HG02642 (cell line): ENCODE measurements around the gene PGAM2.
"Not testable (repeated sequence)": the region's sequence is repeated elsewhere in the genome, so short reads cannot be mapped to it uniquely, and the experiment has no call there.

Source experiments
- ATAC-seq: cut with Tn5 transposase; IDR thresholded peaks from one replicate; pipeline ENCODE4 v1.9.1; 2021; ENCODE audit warnings: mild to moderate bottlenecking; ENCODE audit not compliant: unreplicated experiment, poor library complexity

The PGAM2 gene

DNA sequence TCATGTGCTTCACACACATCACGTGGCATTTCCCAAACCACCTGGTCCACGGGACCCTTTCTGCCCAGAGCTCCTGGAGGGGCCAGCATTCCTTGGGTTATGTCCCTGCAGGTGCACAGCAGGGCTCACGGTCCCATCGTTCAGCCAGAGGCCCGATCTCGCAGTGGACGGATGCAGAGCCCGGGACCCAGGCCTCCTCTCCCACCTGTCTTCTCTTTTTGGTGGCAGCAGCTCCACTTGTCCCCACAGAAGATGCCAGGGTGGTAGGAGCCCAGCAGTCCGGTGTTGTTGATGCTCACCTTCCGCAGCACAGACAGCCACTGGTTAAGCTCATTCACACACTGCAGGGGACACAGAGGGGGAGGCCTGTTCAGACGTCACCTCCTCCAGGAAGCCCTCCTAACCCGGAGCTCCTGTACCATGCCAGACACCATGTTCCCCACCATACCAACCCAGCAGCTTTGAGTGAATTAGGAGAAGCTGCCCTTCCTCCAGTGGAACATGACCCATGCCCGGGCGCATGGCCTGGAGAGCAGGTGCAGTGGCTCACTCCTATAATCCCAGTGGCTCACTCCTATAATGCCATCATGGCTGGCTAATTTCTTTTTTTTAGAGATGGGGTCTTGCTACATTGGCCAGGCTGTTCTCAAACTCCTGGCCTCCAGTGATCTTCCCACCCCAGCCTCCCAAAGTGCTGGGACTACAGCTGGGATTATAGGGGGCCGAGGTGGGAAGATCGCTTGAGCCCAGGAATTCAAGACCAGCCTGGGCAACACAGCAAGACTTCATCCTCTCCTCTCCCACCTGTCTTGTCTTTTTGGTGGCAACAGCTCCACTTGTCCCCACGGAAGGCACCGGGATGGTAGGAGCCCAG, 31.2 kb downstream of the PGAM2 start:
- not testable (repeated sequence) for ATAC-seq

DNA sequence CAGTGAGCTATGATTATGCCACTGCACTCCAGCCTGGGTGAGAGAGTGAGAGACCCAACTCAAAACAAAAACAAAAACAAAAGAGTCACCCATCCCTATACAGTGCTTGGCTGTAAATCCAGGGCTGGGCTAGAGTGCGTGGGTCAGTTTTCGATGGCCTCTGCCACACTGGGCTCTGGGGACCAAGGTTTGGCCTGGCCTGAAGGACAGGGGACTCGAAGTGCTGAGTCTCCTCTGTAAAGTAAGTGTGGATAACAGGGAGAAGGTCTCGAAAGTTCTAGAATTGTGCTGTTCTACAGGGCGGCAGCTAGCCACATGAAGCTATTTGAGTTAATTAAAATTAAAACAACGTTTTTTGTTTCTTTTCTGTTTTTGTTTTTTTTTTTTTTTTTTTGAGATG, 33.3 kb downstream of the PGAM2 start:
- ATAC-seq, result not testable (repeated sequence)

DNA sequence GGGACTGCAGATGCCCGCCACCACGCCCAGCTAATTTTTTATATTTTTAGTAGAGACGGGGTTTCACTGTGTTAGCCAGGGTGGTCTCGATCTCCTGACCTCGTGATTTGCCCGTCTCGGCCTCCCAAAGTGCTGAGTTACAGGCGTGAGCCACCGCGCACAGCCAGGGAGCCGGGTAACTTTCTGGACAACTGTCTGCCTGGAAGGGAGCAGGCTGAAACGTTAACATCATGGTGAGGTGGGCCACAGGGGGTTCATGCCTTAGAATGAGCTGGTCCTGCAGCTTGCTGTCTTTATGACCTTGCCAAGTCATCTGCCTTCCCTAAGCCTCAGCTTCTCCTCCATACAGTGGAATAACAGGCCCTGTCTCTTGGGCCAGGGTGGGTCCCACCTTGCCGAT, 34.0 kb downstream of the PGAM2 start:
- not testable (repeated sequence) for ATAC-seq

DNA sequence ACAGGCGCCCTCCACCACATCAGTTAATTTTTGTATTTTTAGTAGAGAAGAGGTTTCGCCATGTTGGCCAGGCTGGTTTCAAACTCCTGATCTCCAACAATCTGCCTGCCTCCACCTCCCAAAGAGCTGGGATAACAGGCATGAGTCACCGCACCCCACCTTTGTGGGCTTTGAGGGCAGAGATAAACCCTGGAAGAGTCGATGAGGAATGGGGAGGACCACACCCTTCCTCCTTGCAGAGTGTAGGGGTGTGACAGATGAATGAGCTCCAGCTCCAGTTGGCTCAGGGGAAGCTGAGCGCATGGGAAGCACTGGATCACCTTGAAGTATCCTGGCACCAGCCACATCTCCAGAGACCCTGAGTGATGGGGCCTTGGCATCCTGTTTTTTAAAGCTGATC, 35.3 kb downstream of the PGAM2 start:
- ATAC-seq, result not testable (repeated sequence)

DNA sequence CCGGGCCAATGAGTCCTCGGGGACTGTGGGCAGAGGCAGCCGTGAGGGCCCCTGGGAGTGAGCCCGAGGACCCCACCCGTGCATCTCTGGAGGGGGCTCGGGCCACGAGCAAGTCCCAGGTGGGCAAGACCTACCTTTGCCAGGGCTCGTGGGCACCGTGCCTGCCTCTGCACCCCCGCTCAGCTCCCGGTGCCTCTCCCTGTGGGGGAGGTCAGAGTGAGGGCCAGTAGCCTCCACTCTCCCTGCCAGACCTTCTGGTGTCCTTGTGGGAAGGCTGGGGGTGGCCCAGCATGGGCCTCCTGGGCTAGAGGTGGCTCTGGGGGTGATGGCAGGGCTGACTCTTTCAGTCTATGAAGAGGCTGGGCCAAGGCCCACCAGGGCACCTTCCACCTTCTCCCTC, 35.9 kb downstream of the PGAM2 start:
- ATAC-seq, result not testable (repeated sequence)

DNA sequence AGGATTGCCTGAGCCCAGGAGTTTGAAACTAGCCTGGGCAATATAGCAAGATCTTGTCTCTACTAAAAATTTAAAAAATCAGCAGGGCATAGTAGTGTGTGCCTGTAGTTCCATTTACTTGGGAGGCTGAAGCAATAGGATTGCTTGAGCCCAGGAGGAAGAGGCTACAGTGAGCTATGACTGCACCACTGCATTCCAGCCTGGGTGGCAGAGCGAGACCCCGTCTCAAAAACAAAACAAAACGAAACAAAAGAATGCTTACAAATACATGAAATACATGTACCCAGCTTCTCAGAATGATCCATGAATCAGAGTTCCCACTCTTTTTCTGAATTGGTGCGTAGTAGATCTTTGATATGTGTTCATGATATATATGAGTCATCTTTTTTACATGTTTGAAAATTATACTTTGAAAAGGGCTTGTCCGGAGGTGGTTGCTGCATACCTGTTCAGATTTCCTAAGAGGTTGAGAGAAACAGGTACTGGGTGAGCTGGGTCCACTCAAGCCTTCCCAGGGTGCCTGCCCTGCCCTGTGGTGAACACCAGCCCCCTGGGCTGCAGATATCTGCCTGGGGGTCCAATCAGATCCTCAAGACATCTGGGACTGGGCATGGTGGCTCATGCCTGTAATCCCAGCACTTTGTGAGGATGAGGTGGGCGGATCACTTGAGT, 42.4 kb downstream of the PGAM2 start:
- ATAC-seq, result not testable (repeated sequence)

DNA sequence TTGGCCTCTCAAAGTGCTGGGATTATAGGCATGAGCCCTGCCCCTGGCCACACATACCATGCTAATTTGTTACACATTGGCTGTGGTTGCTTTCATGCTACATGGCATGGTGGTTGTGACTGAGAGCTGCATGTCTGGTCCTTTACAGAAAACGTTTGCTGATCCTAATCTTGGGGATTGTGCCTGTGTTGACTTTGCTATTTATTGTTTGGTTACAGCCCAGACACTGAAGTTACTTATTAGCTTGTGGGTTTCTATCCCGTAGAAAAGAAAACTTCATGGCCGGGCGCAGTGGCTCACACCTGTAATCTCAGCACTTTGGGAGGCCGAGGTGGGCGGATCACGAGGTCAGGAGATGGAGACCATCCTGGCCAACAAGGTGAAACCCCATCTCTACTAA, 43.3 kb downstream of the PGAM2 start:
- ATAC-seq, result not testable (repeated sequence)

DNA sequence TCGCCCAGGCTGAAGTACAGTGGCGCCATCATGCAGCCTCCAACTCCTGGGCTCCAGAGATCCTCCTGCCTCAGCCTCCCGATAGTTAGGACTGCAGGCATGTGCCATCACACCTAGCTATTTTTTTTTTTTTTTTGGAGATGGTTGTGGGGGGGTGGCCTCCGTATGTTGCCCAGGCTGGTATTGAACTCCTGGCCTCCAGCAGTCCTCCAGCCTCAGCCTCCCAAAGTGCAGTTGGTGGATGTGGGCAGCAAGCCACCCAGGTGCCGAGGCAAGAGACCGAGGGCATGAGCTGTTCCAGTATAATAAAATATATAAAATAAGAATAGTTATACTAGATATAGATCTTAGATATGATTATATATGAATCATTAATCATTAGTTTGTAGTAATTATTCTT, 45.5 kb downstream of the PGAM2 start:
- ATAC-seq, result not testable (repeated sequence)

DNA sequence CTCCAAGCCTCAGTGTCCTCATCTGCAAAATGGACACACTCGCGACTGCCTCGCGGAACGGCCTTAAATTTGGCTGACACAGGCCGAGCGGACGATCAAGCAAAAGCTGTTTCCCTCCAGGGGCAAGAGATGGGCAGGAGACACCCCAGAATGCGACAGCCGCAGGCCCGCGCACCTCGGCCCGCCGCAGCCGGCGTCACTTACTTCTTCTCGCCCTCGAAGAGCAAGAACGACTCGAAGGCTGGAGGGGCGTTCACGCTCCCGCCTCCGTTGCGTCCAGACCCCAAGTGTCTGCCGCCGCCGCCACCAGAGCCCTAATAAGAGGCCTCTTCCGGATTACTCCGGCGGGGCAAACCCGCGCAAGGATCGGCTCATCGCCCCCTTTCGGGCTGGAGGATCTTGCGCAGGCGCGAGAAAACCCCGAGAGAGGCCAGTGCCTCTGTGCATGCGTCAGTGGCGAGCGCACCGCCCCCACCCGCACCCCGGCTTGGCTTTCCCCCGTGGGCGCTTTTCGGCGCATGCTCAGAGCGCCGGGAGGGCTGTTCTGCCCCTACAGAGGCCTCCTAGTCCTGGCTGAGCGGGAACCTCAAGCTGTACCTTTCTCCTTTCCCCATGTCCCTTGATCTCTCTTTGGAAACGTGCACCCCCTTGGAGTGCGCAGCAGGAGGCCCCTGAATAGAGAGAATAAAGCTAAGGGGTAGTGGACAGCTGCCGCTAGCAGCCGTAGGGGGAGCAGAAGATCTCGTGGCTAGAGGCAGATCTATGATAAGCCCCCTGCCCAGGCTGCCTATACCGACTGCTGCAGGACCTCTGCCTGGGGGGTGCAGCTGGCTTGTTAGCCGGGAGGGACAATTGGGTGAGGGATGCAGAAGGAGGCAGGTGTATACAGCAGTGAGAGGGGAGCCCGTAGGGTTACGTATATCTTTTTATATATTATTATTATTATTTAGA, 46.2 kb downstream of the PGAM2 start:
- peak; percentile 96 for ATAC-seq

DNA sequence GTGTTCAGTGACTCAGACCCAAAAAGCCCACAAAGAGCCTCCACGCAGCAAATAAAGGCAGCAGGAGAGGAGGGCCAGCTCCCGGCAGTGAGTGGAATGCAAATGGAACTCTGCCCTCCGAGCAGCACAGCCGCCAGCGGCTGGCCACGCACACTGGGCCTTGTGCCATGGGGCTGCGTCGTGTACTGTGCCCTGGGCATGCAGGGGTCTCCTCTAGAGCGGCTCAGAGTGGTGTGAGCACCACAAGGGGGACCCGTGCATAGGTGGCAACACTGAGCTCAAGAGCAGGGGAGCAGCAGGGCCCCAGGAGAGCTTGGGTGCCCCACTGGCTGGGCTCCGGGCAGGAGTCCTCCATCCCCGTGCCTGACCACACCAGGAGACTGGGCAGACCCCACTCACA, 50.3 kb downstream of the PGAM2 start:
- not testable (repeated sequence) for ATAC-seq
